Ectodermal cell (in vitro differentiated cells): Measurements from ENCODE around the gene SOX15.
A peak's percentile ranks its signal among the peaks of the same experiment; 100 is the strongest.

Source experiments
- H3K27ac ChIP-seq: 2 replicates; pipeline ENCODE4 v1.7.0; 2013; ENCODE audit warnings: mild to moderate bottlenecking, low read depth, low read length; ENCODE audit not compliant: insufficient read depth, poor library complexity, severe bottlenecking
- H3K27me3 ChIP-seq: 2 replicates; pipeline ENCODE4 v1.7.0; 2013; ENCODE audit warnings: mild to moderate bottlenecking, low read length; ENCODE audit not compliant: insufficient read depth, control insufficient read depth, poor library complexity, severe bottlenecking
- H3K36me3 ChIP-seq: one replicate; pipeline ENCODE4 v1.7.0; 2013; ENCODE audit warnings: low read length; ENCODE audit not compliant: control insufficient read depth, insufficient read depth
- H3K4me1 ChIP-seq: one replicate; pipeline ENCODE4 v1.7.0; 2013; ENCODE audit warnings: low read length; ENCODE audit not compliant: control insufficient read depth, insufficient read depth
- H3K4me3 ChIP-seq: 2 replicates; pipeline ENCODE4 v1.7.0; 2013; ENCODE audit warnings: low read depth, low read length, control low read depth; ENCODE audit not compliant: insufficient read depth
- H3K9me3 ChIP-seq: 2 replicates; pipeline ENCODE4 v1.7.0; 2013; ENCODE audit warnings: mild to moderate bottlenecking, low read length, moderate library complexity; ENCODE audit not compliant: control insufficient read depth
- WGBS, 2 experiments: methylation state at CpG; one replicate each; pipeline ENCODE4 v1.1.7; 2013; ENCODE audit warnings: missing lambda C conversion rate in 2 of 2; 5-methylcytosine and 5-hydroxymethylcytosine counted together

Gene SOX15

GRCh38 chr17:7557147-7557764 lies 32.6 kb downstream of the SOX15 start:
- Histone ChIP-seq H3K9me3 (no peaks in the 10 kb centered on the region), H3K27me3 (no peaks in the 10 kb centered on the region), H3K4me1 (peaks cover 17% of the 10 kb centered on the region), H3K36me3 (no peaks in the 10 kb centered on the region), H3K27ac (no peak overlapping the region), H3K4me3 (no peak overlapping the region)
- 79% methylated on average over 19 of the region's 19 CpGs for WGBS, 2 experiments

DNA sequence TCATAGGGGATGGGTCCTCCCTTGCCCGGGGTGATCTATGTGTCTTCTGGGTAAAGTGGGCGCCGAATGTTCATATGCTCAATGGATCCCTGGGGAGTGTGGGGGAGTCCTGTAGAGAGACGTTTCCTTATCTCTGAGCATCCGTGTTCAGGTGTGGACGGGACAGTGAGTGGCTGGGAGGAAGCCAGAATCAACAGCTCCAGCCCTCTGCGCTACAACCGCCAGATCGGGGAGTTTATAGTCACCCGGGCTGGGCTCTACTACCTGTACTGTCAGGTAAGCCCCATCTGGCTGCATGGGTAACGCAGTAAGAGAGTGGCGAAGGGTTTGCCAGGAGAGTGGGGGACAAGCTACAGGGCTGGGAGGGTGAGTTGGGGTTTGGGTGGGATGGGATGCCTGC lies 33.3 kb downstream of the SOX15 start:
- no peak overlapping the region for H3K4me3 ChIP-seq

DNA sequence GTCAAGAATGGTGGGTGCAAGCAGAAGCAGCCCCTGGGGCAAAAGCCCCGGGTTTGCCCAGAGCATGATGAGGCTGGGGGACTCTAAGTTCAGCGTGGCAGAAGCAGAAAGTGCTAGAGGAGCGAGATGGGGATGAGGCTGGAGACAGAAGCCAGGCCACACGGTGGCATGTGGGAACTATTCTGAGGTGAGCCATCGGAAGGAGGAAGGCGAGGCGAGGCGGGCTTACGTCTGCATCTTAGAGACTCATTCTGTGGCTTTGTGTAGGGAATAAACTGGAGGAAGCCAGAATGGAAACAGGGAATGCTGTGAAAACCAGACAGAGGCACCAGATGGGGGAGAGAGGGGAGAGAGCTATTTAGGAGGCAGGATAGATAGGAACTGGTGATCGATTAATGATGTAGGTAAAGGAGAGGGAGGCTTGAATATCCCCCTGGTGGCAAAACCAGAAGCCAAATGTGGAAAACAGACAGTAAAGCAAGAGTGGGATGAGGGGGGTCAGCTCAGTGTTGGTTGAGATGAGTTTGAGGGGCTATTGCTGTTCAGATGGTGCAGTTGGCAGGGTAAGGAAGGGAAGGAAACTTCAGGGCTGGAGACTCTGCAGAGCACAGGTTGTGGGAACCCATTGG lies 34.5 kb downstream of the SOX15 start:
- H3K9me3 ChIP-seq, result no peaks in the 10 kb centered on the region
- H3K4me1 ChIP-seq, result peaks cover 13% of the 10 kb centered on the region
- H3K27me3 ChIP-seq, result no peaks in the 10 kb centered on the region
- WGBS, 2 experiments, result 70 to 71% methylated on average over 10 of the region's 10 CpGs
- H3K27ac ChIP-seq, result no peak overlapping the region
- no peak overlapping the region for H3K4me3 ChIP-seq
- H3K36me3 ChIP-seq, result no peaks in the 10 kb centered on the region

More for the DNA sequence above, 33.3 kb downstream of the SOX15 start:
- no peaks in the 10 kb centered on the region for H3K27me3 ChIP-seq
- H3K27ac ChIP-seq, result no peak overlapping the region
- peaks cover 17% of the 10 kb centered on the region for H3K4me1 ChIP-seq
- WGBS, 2 experiments, result 96% methylated on average over 12 of the region's 12 CpGs
- no peaks in the 10 kb centered on the region for H3K36me3 ChIP-seq
- H3K9me3 ChIP-seq, result no peaks in the 10 kb centered on the region

- Histone ChIP-seq H3K27ac (no peak overlapping the region), H3K9me3 (no peaks in the 10 kb centered on the region), H3K4me3 (no peak overlapping the region), H3K27me3 (peaks cover 7% of the 10 kb centered on the region), H3K36me3 (no peaks in the 10 kb centered on the region), H3K4me1 (peaks cover 13% of the 10 kb centered on the region)
- 97 to 100% methylated on average over 1 of the region's 1 CpG for WGBS, 2 experiments
Observed at GRCh38 chr17:7553356-7553755, 36.5 kb downstream of the SOX15 start.

GRCh38 chr17:7552621-7553051 lies 37.3 kb downstream of the SOX15 start:
- H3K4me3 ChIP-seq, result no peak overlapping the region
- WGBS, 2 experiments, result 90 to 92% methylated on average over 6 of the region's 6 CpGs
- H3K9me3 ChIP-seq, result no peaks in the 10 kb centered on the region
- peaks cover 14% of the 10 kb centered on the region for H3K27me3 ChIP-seq
- no peaks in the 10 kb centered on the region for H3K36me3 ChIP-seq
- no peak overlapping the region for H3K27ac ChIP-seq
- H3K4me1 ChIP-seq, result peaks cover 7% of the 10 kb centered on the region

- H3K4me3 ChIP-seq, result no peak overlapping the region
- no peaks in the 10 kb centered on the region for H3K36me3 ChIP-seq
- H3K4me1 ChIP-seq, result no peaks in the 10 kb centered on the region
- no peak overlapping the region for H3K27ac ChIP-seq
- WGBS, 2 experiments, result 90 to 91% methylated on average over 3 to 4 of the region's 4 CpGs
- H3K9me3 ChIP-seq, result no peaks in the 10 kb centered on the region
- peaks cover 20% of the 10 kb centered on the region for H3K27me3 ChIP-seq
Observed at GRCh38 chr17:7551396-7551795, 38.5 kb downstream of the SOX15 start.

DNA sequence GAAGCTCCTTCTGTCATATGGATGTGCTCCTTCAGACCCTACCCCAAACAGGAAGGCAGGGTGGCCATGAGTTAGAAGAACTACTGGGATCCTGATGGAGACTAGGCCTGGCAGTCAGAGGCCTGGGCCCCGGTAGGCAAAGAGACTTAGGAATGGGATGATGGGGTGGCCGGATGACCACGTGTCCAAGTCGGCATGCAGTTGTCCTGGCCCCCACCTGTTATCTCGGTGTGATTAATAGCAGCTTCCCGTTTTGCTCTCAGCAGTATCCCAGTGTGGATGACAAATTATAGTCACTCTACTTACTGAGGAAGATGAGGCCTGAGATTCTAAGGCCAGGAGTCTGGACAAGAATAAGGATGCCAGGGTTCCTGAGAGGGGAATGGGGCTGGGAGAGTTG lies 39.5 kb downstream of the SOX15 start:
- peaks cover 20% of the 10 kb centered on the region for H3K27me3 ChIP-seq
- no peaks in the 10 kb centered on the region for H3K36me3 ChIP-seq
- 87 to 89% methylated on average over 6 of the region's 6 CpGs for WGBS, 2 experiments
- no peak overlapping the region for H3K27ac ChIP-seq
- no peak overlapping the region for H3K4me3 ChIP-seq
- no peaks in the 10 kb centered on the region for H3K9me3 ChIP-seq
- no peaks in the 10 kb centered on the region for H3K4me1 ChIP-seq

GRCh38 chr17:7549401-7550055 lies 40.4 kb downstream of the SOX15 start:
- Histone ChIP-seq H3K36me3 (no peaks in the 10 kb centered on the region), H3K4me3 (peak overlapping the region; percentile 54), H3K4me1 (no peaks in the 10 kb centered on the region), H3K27ac (no peak overlapping the region), H3K9me3 (no peaks in the 10 kb centered on the region), H3K27me3 (peaks cover 20% of the 10 kb centered on the region)
- 81 to 83% methylated on average over 20 of the region's 20 CpGs for WGBS, 2 experiments

DNA sequence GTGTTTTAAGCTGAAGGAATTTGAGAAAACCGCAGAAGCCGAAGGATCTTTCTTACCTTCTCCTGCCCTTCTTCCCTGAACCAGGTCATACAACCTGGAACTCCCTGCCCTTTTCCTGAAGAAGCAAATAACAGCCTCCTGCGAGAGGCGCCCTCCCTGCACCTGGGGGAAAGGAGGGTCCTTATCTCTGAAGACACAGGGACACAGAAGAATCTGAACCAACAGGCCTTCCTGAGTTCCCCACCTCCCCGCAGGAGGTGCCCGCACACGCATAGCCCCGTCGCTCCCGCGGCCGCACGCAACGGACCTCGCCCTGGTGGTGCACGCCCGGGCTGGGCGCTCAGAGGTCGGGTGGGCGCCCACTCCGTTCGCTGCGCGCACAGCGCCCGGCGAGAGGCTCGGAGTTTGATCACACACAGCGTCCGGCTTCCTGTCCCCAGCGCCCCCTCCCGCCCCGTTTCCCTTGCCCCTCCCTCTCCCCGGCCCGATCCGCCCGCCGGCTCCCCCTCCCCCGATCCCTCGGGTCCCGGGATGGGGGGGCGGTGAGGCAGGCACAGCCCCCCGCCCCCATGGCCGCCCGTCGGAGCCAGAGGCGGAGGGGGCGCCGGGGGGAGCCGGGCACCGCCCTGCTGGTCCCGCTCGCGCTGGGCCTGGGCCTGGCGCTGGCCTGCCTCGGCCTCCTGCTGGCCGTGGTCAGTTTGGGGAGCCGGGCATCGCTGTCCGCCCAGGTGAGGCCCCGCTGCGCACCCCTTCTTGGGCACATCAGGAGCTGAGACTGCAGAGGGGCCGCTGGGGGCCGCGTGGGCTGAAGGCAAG lies 41.1 kb downstream of the SOX15 start, which contains the start of gene TNFSF12:
TSS of gene TNFSF12 (plus strand) at position 474 of the 816 bp plus-strand sequence. CDS start at position 570, 96 bp downstream.
- Histone ChIP-seq H3K36me3 (no peaks in the 10 kb centered on the region), H3K4me3 (peak within 1 kb of the TSS; percentile 54), H3K27me3 (peaks cover 21% of the 10 kb centered on the region), H3K4me1 (no peaks in the 10 kb centered on the region), H3K27ac (no peak within 1 kb of the TSS), H3K9me3 (no peaks in the 10 kb centered on the region)
- 7% methylated on average over 63 to 65 of the region's 65 CpGs for WGBS, 2 experiments

DNA sequence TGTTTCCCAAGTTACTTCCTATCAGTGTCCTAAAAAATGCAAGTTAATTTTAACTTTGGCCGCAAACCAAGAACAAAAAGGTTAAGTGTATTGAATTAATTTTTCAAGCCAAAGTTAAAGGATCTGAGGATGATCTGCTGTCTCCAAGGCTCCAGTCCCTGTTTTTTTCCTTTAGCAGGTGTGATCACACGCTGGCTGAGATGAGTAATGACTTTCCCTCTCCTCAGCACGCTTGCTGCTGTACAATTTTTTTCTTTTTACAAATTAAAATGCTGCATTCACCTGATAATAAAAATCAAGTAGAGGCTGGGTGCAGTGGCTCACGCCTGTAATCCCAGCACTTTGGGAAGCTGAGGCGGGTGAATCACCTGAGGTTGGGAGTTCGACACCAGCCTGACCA lies 45.0 kb downstream of the SOX15 start:
- Histone ChIP-seq H3K9me3 (no peaks in the 10 kb centered on the region), H3K4me3 (no peak overlapping the region), H3K27me3 (peaks cover 31% of the 10 kb centered on the region), H3K27ac (no peak overlapping the region), H3K4me1 (no peaks in the 10 kb centered on the region), H3K36me3 (no peaks in the 10 kb centered on the region)
- WGBS, 2 experiments, result 72 to 83% methylated on average over 6 of the region's 6 CpGs
